Effector memory CD4-positive, alpha-beta T cell (primary cell): ENCODE results near the gene MATR3.
A peak's percentile ranks its signal among the peaks of the same experiment; 100 is the strongest.
"Not testable (repeated sequence)": the region's sequence is repeated elsewhere in the genome, so short reads cannot be mapped to it uniquely, and the experiment has no call there.

Source experiments
- DNase-seq, 3 donors: peaks; one replicate each; pipeline ENCODE4 v3.0.0-alpha.2; 2020
- H3K27ac ChIP-seq: 2 replicates; pipeline ENCODE4 v1.7.0; 2013; ENCODE audit warnings: mild to moderate bottlenecking, low read length, moderate library complexity; ENCODE audit not compliant: insufficient read depth, poor library complexity, severe bottlenecking
- H3K27me3 ChIP-seq: replicated peaks from 2 replicates; pipeline ENCODE4 v1.7.0; 2013; ENCODE audit warnings: mild to moderate bottlenecking, low read length; ENCODE audit not compliant: insufficient read depth, control insufficient read depth, poor library complexity, severe bottlenecking
- H3K36me3 ChIP-seq: 2 replicates; pipeline ENCODE4 v1.7.0; 2013; ENCODE audit warnings: mild to moderate bottlenecking, low read length, moderate library complexity; ENCODE audit not compliant: control insufficient read depth, insufficient read depth
- H3K4me1 ChIP-seq: 2 replicates; pipeline ENCODE4 v1.7.0; 2013; ENCODE audit warnings: low read length, mild to moderate bottlenecking; ENCODE audit not compliant: control insufficient read depth, insufficient read depth, poor library complexity, severe bottlenecking
- H3K4me3 ChIP-seq: 2 replicates; pipeline ENCODE4 v1.7.0; 2013; ENCODE audit warnings: low read length, low read depth, mild to moderate bottlenecking; ENCODE audit not compliant: insufficient read depth, poor library complexity, severe bottlenecking
- H3K9me3 ChIP-seq: 2 replicates; pipeline ENCODE4 v1.7.0; 2013; ENCODE audit warnings: mild to moderate bottlenecking, low read length, moderate library complexity; ENCODE audit not compliant: control insufficient read depth

Gene MATR3

GRCh38 chr5:139310715-139311186 is 17.2 kb downstream of the MATR3 start:
- H3K27me3 ChIP-seq, H3K4me3 ChIP-seq, H3K9me3 ChIP-seq, H3K27ac ChIP-seq, H3K36me3 ChIP-seq, DNase-seq: not testable (repeated sequence)
- peaks cover 37% of the 10 kb centered on the region for H3K4me1 ChIP-seq

DNA sequence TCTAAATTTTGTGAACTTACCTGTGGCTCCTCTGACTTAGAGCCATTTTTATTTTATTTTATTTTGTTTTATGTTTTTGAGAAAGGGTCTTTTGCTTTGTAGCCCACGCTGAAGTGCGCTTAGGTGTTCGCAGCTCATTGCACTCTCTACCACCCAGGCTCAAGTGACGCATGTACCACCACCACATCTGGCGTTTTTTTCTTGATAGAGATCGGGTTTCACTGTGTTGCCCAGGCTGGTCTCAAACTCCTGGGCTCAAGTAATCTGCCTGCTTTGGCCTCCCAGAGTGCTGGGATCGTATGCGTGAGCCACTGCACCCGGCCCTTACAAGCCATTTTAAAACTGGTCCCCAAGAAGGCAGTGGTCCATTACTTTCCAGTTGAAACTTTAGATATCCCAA is 18.5 kb downstream of the MATR3 start:
- peaks cover 30% of the 10 kb centered on the region for H3K4me1 ChIP-seq
- H3K36me3 ChIP-seq, result peaks cover 18% of the 10 kb centered on the region
- no peak overlapping the region for H3K27ac ChIP-seq
- H3K27me3 ChIP-seq, result no peaks in the 10 kb centered on the region
- no peak for DNase-seq
- H3K4me3 ChIP-seq, result no peak overlapping the region
- H3K9me3 ChIP-seq, result no peaks in the 10 kb centered on the region

- H3K4me1 ChIP-seq, result peaks cover 12% of the 10 kb centered on the region
- H3K9me3 ChIP-seq, result no peaks in the 10 kb centered on the region
- H3K36me3 ChIP-seq, result peaks cover 40% of the 10 kb centered on the region
- no peaks in the 10 kb centered on the region for H3K27me3 ChIP-seq
- no peak overlapping the region for H3K4me3 ChIP-seq
- no peak overlapping the region for H3K27ac ChIP-seq
- DNase-seq, result no peak
Observed at GRCh38 chr5:139314276-139314675, 20.7 kb downstream of the MATR3 start.

DNA sequence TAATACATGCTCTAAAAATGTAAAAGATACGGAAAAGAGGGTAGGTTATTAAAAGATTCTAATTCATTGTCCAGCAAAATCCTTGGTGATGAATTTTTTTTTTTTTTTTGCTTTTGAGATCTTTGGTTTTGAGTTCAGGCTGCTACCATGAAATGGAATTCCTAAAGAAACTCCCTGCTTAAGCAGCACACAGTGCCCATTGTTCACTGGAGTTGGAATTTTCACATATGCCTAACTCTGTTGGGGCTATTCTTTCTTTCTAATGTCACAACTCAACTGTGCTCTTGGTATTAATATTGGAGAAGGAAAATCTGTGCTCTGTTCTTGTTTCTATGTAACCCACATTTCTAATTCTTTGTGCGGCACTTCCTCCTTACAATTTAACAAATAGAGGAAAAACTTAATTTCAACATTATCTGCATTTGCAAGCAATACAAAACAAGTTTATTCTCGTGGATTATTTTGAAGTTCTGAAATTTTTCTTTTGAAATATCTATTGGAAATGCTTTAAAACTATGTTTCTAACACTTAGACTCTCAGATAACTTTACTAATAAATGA is 21.6 kb downstream of the MATR3 start:
- no peak for DNase-seq
- H3K36me3 ChIP-seq, result peaks cover 47% of the 10 kb centered on the region
- peaks cover 8% of the 10 kb centered on the region for H3K4me1 ChIP-seq
- no peaks in the 10 kb centered on the region for H3K9me3 ChIP-seq
- H3K4me3 ChIP-seq, result no peak overlapping the region
- no peak overlapping the region for H3K27ac ChIP-seq
- no peaks in the 10 kb centered on the region for H3K27me3 ChIP-seq

DNA sequence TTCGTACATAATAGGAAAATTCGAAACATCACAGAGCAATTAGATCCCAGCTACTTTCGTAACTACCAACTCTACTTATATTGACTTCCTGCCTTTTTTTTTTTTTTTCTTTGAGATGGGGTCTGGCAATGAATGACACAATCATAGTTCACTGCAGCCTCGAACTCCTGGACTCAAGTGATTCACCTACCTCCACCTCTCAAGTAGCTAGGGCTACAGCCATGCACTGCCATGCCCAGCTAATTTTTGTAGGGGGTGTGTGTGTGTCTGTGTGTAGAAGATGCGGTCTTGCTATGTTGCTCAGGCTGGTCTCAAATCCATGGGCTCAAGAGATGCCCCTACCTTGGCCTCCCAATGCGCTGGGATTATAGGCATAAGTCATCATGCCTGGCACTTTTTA is 42.3 kb downstream of the MATR3 start:
- no peaks in the 10 kb centered on the region for H3K27me3 ChIP-seq
- no peaks in the 10 kb centered on the region for H3K4me1 ChIP-seq
- no peak for DNase-seq
- H3K4me3 ChIP-seq, result no peak overlapping the region
- H3K36me3 ChIP-seq, result peaks cover 13% of the 10 kb centered on the region
- no peaks in the 10 kb centered on the region for H3K9me3 ChIP-seq
- H3K27ac ChIP-seq, result no peak overlapping the region

GRCh38 chr5:139340051-139340450 is 46.5 kb downstream of the MATR3 start:
- Histone ChIP-seq H3K36me3 (no peaks in the 10 kb centered on the region), H3K4me3 (no peak overlapping the region), H3K4me1 (peaks cover 19% of the 10 kb centered on the region), H3K9me3 (no peaks in the 10 kb centered on the region), H3K27me3 (no peaks in the 10 kb centered on the region), H3K27ac (no peak overlapping the region)
- DNase-seq, result no peak

GRCh38 chr5:139341187-139341688 is 47.7 kb downstream of the MATR3 start:
- Histone ChIP-seq H3K27me3 (no peaks in the 10 kb centered on the region), H3K36me3 (no peaks in the 10 kb centered on the region), H3K4me1 (peaks cover 19% of the 10 kb centered on the region), H3K27ac (peak overlapping the region; percentile 99), H3K4me3 (peak overlapping the region; percentile 95), H3K9me3 (no peaks in the 10 kb centered on the region)
- no peak for DNase-seq

- peaks cover 19% of the 10 kb centered on the region for H3K4me1 ChIP-seq
- H3K27ac ChIP-seq, result peak within 1 kb of the TSS; percentile 99
- H3K9me3 ChIP-seq, result no peaks in the 10 kb centered on the region
- H3K4me3 ChIP-seq, result peak within 1 kb of the TSS; percentile 95
- DNase-seq, result peak; percentile 94 to 97 (median 94)
- H3K36me3 ChIP-seq, result no peaks in the 10 kb centered on the region
- no peaks in the 10 kb centered on the region for H3K27me3 ChIP-seq
Observed at GRCh38 chr5:139341689-139342422, 48.3 kb downstream of the MATR3 start, which contains the start of gene PAIP2. PAIP2 (plus strand) TSS chr5:139341854; CDS start chr5:139363785, 21,931 bp downstream.

- Histone ChIP-seq H3K27ac (peak overlapping the region; percentile 99), H3K36me3 (no peaks in the 10 kb centered on the region), H3K4me3 (peak overlapping the region; percentile 95), H3K27me3 (no peaks in the 10 kb centered on the region), H3K4me1 (peaks cover 19% of the 10 kb centered on the region), H3K9me3 (no peaks in the 10 kb centered on the region)
- DNase-seq, result no peak
Observed at GRCh38 chr5:139342423-139342723, 48.8 kb downstream of the MATR3 start.

- Histone ChIP-seq H3K36me3 (no peaks in the 10 kb centered on the region), H3K9me3 (no peaks in the 10 kb centered on the region), H3K4me3 (no peak overlapping the region), H3K27ac (no peak overlapping the region), H3K4me1 (peaks cover 19% of the 10 kb centered on the region), H3K27me3 (no peaks in the 10 kb centered on the region)
- no peak for DNase-seq
Observed at GRCh38 chr5:139343476-139343875, 49.9 kb downstream of the MATR3 start.
